Measurements from ENCODE around the gene ATP8A2. TPM values are rescaled to one million over a fixed set of nuclear protein-coding genes. Genes with fewer than 3 reads are reported as not detected.

ATP8A2 gene
- total RNA-seq, 1 donor from 2014 or later: 0.27 TPM

DNA sequence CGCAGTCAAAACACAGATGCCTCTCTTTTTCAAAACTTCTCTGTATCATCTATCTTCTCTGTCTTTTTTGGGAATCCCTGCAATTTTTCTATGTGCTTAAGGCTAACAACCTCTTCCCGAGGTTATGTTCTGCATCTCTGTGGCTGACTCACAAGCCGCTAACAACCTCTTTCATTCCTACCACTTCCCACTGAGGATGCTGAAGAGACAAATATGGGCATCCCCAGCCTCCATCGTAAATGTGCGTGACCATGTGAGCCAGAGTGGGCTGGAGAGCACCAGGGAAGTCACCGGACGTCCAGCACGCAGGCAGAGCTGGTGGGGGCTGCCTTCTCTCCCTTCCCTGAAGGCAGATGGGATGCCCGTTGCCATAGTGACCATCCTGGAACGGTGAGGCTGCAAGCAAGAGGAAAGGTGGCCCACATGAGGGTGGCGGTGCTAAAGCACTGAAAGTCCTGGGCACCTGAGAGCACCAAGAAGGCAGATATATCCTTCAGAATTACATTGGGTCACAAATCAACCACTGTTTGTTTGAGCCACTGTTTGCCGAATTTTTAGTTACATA lies 557.2 kb downstream of the ATP8A2 start:
- Histone ChIP-seq H3K4me1 (no peaks in the 10 kb centered on the region), H3K9me3 (replicated peaks) (no peaks in the 10 kb centered on the region), H3K27me3 (ENCODE audit: low read depth) (peaks cover 60% of the 10 kb centered on the region), H3K4me3 (no peak overlapping the region), H3K36me3 (no peaks in the 10 kb centered on the region), H3K27ac (replicated peaks) (no peak overlapping the region)
- TF ChIP-seq, protein P1, sequence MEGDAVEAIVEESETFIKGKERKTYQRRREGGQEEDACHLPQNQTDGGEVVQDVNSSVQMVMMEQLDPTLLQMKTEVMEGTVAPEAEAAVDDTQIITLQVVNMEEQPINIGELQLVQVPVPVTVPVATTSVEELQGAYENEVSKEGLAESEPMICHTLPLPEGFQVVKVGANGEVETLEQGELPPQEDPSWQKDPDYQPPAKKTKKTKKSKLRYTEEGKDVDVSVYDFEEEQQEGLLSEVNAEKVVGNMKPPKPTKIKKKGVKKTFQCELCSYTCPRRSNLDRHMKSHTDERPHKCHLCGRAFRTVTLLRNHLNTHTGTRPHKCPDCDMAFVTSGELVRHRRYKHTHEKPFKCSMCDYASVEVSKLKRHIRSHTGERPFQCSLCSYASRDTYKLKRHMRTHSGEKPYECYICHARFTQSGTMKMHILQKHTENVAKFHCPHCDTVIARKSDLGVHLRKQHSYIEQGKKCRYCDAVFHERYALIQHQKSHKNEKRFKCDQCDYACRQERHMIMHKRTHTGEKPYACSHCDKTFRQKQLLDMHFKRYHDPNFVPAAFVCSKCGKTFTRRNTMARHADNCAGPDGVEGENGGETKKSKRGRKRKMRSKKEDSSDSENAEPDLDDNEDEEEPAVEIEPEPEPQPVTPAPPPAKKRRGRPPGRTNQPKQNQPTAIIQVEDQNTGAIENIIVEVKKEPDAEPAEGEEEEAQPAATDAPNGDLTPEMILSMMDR (IDR thresholded peaks at IDR 0.05; ENCODE audit: borderline replicate concordance): no peak
- no peak for DNase-seq
- intact Hi-C loops (cut with micrococcal nuclease): no loop called here

DNA sequence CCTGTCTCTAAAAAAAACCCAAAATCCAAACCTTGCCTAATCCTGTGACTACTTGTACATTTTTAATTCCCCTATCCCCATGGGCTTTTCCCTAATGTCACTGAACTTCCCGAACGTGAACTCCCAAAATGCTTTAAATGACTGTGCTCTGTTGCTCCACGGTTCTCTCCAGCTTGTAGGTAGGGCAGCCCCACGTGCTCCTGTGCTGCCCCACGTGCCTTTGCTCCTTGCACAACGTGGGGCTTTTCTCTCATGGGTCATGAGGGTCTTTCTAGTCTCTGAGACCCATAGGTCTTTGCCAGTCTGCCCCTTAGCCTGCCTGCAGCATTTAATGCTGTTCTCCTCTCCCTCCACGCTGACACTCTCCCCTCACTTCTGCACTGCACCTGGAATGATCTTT lies 558.0 kb downstream of the ATP8A2 start:
- TF ChIP-seq, protein P1 (IDR thresholded peaks at IDR 0.05; ENCODE audit: borderline replicate concordance): no peak
- intact Hi-C loops (cut with micrococcal nuclease): no loop called here
- DNase-seq: no peak
- Histone ChIP-seq H3K9me3 (replicated peaks) (no peaks in the 10 kb centered on the region), H3K27me3 (ENCODE audit: low read depth) (peaks cover 68% of the 10 kb centered on the region), H3K27ac (replicated peaks) (no peak overlapping the region), H3K36me3 (no peaks in the 10 kb centered on the region), H3K4me3 (no peak overlapping the region), H3K4me1 (no peaks in the 10 kb centered on the region)

DNA sequence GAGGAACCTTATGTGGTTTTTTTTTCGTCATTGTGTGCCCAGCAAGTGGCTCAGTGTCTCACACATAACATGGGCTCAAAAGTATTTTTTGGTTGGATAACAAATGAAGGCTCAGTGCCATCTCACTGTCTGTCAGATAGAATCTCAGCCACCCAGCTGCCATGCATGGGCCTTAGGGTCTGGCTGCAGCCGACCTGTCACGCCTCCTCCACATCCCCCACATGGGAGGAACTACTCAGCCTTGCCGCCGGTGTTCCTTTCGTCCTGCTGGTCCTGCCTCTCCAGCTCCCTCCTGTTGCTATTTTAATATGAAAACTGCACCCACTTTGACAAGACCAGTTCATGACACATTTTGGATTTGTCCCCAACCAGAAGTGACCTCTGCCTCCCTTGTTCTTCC lies 558.9 kb downstream of the ATP8A2 start:
- Histone ChIP-seq H3K27me3 (ENCODE audit: low read depth) (peaks cover 66% of the 10 kb centered on the region), H3K4me1 (no peaks in the 10 kb centered on the region), H3K27ac (replicated peaks) (no peak overlapping the region), H3K36me3 (no peaks in the 10 kb centered on the region), H3K4me3 (no peak overlapping the region), H3K9me3 (replicated peaks) (no peaks in the 10 kb centered on the region)
- TF ChIP-seq, protein P1 (IDR thresholded peaks at IDR 0.05; ENCODE audit: borderline replicate concordance): no peak
- intact Hi-C loops (cut with micrococcal nuclease): no loop called here
- no peak for DNase-seq

DNA sequence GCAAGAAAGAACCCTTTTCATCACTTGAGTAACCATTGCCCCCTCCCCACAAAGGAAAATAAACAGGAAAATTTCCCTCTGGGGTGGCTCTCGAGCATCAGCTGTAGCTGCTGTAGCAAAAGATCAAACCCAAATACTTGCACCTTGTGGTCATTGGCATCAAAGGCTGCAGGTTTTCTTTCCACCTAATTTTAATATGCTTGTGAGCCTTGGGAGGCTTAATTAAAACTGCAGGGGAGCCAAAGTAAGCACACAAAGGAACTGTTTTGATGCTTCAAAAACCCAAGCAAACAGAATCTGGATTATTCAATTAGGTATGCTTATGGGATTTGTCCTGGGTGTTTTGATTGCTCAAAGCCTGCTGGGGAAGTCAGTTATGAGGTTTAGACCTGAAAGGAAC lies 560.6 kb downstream of the ATP8A2 start:
- no peaks in the 10 kb centered on the region for H3K36me3 ChIP-seq
- peaks cover 49% of the 10 kb centered on the region for H3K27me3 ChIP-seq (ENCODE audit: low read depth)
- intact Hi-C loops (cut with micrococcal nuclease): no loop called here
- no peak for DNase-seq
- H3K4me1 ChIP-seq: no peaks in the 10 kb centered on the region
- H3K9me3 ChIP-seq (replicated peaks): no peaks in the 10 kb centered on the region
- no peak overlapping the region for H3K27ac ChIP-seq (replicated peaks)
- no peak overlapping the region for H3K4me3 ChIP-seq
- TF ChIP-seq, protein P1 (IDR thresholded peaks at IDR 0.05; ENCODE audit: borderline replicate concordance): no peak

DNA sequence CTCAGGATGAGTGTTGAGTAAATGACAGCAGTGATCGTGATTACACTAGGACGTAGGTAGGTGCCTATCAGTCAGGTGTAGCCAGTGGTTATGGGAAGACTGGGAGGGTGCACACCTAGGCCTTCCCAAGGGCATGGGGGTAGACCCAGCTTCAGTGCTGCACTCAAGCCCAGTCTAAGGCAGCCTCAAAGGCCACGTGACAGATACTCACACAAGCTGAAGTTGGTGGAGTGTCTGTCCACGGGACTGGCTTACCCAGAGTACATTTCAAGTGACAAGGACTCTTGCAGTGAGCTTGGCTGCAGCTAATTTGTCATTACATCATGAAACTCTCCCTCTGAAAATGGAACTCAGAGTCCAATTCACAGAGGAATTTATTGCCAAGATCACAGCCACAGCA lies 561.7 kb downstream of the ATP8A2 start:
- intact Hi-C loops (cut with micrococcal nuclease): no loop called here
- Histone ChIP-seq H3K4me1 (no peaks in the 10 kb centered on the region), H3K36me3 (no peaks in the 10 kb centered on the region), H3K27ac (replicated peaks) (no peak overlapping the region), H3K9me3 (replicated peaks) (no peaks in the 10 kb centered on the region), H3K27me3 (ENCODE audit: low read depth) (peaks cover 46% of the 10 kb centered on the region), H3K4me3 (no peak overlapping the region)
- TF ChIP-seq, protein P1 (IDR thresholded peaks at IDR 0.05; ENCODE audit: borderline replicate concordance): no peak
- DNase-seq: no peak

Data from left ventricle myocardium inferior (tissue), 1 donor.